ENCODE results near the gene CTSL.

The CTSL gene

DNA sequence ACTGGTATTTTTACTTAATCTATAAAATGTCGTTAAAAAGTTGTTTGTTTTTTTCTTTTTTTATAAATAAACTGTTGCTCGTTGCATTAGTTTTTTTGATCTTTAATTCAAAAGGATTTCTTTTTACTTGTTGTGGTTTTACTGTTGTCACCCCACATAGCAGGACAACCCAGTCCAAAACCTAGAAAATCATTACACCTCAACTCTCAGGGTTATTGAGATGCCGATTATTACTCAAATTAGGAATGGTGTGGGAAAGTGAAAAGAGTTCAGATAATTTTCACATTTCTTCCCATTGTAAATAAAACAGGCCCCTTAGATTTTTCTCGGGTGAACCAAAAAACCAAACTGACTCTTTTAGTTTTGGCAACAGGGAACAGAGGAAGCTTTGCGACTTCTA lies 17.4 kb upstream of the CTSL start:
- Histone ChIP-seq H3K36me3 (ENCODE audit: insufficient read depth, low read length) (no peaks in the 10 kb centered on the region), H3K9ac (ENCODE audit: low read depth, low read length) (no peak overlapping the region), H3K4me2 (ENCODE audit: insufficient read depth, low read length) (no peak overlapping the region), H3K9me3 (ENCODE audit: insufficient read depth, low read length, severe bottlenecking) (no peaks in the 10 kb centered on the region), H3K27ac (ENCODE audit: low read length) (no peak overlapping the region), H3K4me1 (ENCODE audit: insufficient read depth, low read length) (no peaks in the 10 kb centered on the region), H3K4me3 (ENCODE audit: low read depth in 1 of 2, low read length in 2 of 2) (no peak overlapping the region), H3K27me3 (ENCODE audit: insufficient read depth, low read length, poor library complexity) (no peaks in the 10 kb centered on the region), H2AFZ (ENCODE audit: low read depth, low read length) (no peak overlapping the region), H3K79me2 (ENCODE audit: insufficient read depth, low read length) (no peaks in the 10 kb centered on the region), H4K20me1 (ENCODE audit: insufficient read depth, low read length) (no peaks in the 10 kb centered on the region)
- TF ChIP-seq, protein P1, sequence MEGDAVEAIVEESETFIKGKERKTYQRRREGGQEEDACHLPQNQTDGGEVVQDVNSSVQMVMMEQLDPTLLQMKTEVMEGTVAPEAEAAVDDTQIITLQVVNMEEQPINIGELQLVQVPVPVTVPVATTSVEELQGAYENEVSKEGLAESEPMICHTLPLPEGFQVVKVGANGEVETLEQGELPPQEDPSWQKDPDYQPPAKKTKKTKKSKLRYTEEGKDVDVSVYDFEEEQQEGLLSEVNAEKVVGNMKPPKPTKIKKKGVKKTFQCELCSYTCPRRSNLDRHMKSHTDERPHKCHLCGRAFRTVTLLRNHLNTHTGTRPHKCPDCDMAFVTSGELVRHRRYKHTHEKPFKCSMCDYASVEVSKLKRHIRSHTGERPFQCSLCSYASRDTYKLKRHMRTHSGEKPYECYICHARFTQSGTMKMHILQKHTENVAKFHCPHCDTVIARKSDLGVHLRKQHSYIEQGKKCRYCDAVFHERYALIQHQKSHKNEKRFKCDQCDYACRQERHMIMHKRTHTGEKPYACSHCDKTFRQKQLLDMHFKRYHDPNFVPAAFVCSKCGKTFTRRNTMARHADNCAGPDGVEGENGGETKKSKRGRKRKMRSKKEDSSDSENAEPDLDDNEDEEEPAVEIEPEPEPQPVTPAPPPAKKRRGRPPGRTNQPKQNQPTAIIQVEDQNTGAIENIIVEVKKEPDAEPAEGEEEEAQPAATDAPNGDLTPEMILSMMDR (IDR thresholded peaks at IDR 0.05; ENCODE audit: borderline replicate concordance, extremely low read depth, low read length, poor library complexity, severe bottlenecking), result no peak
- TF ChIP-seq EZH2 (IDR thresholded peaks at IDR 0.05; ENCODE audit: borderline replicate concordance, low read depth, low read length, severe bottlenecking), result no peak
- ATAC-seq (ENCODE audit: insufficient read depth, low read depth) (no peak), DNase-seq (no peak)

- DNase-seq (no peak), ATAC-seq (ENCODE audit: insufficient read depth, low read depth) (no peak)
- H3K9ac ChIP-seq (ENCODE audit: low read depth, low read length), result no peak overlapping the region
- no peaks in the 10 kb centered on the region for H3K79me2 ChIP-seq (ENCODE audit: insufficient read depth, low read length)
- H3K4me3 ChIP-seq (ENCODE audit: low read depth in 1 of 2, low read length in 2 of 2), result no peak overlapping the region
- no peaks in the 10 kb centered on the region for H3K9me3 ChIP-seq (ENCODE audit: insufficient read depth, low read length, severe bottlenecking)
- TF ChIP-seq EZH2 (IDR thresholded peaks at IDR 0.05; ENCODE audit: borderline replicate concordance, low read depth, low read length, severe bottlenecking), result no peak
- TF ChIP-seq, protein P1 (IDR thresholded peaks at IDR 0.05; ENCODE audit: borderline replicate concordance, extremely low read depth, low read length, poor library complexity, severe bottlenecking), result no peak
- H4K20me1 ChIP-seq (ENCODE audit: insufficient read depth, low read length), result no peaks in the 10 kb centered on the region
- no peak overlapping the region for H3K27ac ChIP-seq (ENCODE audit: low read length)
- H3K4me2 ChIP-seq (ENCODE audit: insufficient read depth, low read length), result no peak overlapping the region
- H3K4me1 ChIP-seq (ENCODE audit: insufficient read depth, low read length), result no peaks in the 10 kb centered on the region
- no peaks in the 10 kb centered on the region for H3K36me3 ChIP-seq (ENCODE audit: insufficient read depth, low read length)
- H3K27me3 ChIP-seq (ENCODE audit: insufficient read depth, low read length, poor library complexity), result no peaks in the 10 kb centered on the region
- H2AFZ ChIP-seq (ENCODE audit: low read depth, low read length), result no peak overlapping the region
Observed at GRCh38 chr9:87708986-87709728, 16.8 kb upstream of the CTSL start.

GRCh38 chr9:87710443-87710842 lies 15.5 kb upstream of the CTSL start:
- no peak overlapping the region for H3K4me2 ChIP-seq (ENCODE audit: insufficient read depth, low read length)
- no peaks in the 10 kb centered on the region for H3K9me3 ChIP-seq (ENCODE audit: insufficient read depth, low read length, severe bottlenecking)
- H4K20me1 ChIP-seq (ENCODE audit: insufficient read depth, low read length), result no peaks in the 10 kb centered on the region
- H3K27me3 ChIP-seq (ENCODE audit: insufficient read depth, low read length, poor library complexity), result no peaks in the 10 kb centered on the region
- H3K36me3 ChIP-seq (ENCODE audit: insufficient read depth, low read length), result no peaks in the 10 kb centered on the region
- no peaks in the 10 kb centered on the region for H3K4me1 ChIP-seq (ENCODE audit: insufficient read depth, low read length)
- DNase-seq (no peak), ATAC-seq (ENCODE audit: insufficient read depth, low read depth) (no peak)
- no peak overlapping the region for H2AFZ ChIP-seq (ENCODE audit: low read depth, low read length)
- no peak overlapping the region for H3K9ac ChIP-seq (ENCODE audit: low read depth, low read length)
- TF ChIP-seq, protein P1 (IDR thresholded peaks at IDR 0.05; ENCODE audit: borderline replicate concordance, extremely low read depth, low read length, poor library complexity, severe bottlenecking), result no peak
- TF ChIP-seq EZH2 (IDR thresholded peaks at IDR 0.05; ENCODE audit: borderline replicate concordance, low read depth, low read length, severe bottlenecking), result no peak
- H3K27ac ChIP-seq (ENCODE audit: low read length), result no peak overlapping the region
- H3K79me2 ChIP-seq (ENCODE audit: insufficient read depth, low read length), result no peaks in the 10 kb centered on the region
- H3K4me3 ChIP-seq (ENCODE audit: low read depth in 1 of 2, low read length in 2 of 2), result no peak overlapping the region

Data from DND-41 (cell line).